AG09309 (cell line): ENCODE measurements around the gene COL24A1.

ENCODE experiments used
- DNase-seq: peaks from one replicate; pipeline ENCODE4 v3.0.0-alpha.2; 2010; ENCODE audit warnings: low read depth
- H3K4me3 ChIP-seq: 2 replicates; pipeline ENCODE4 v1.5.1; 2011; ENCODE audit warnings: mild to moderate bottlenecking, low read depth, low read length, moderate library complexity; ENCODE audit not compliant: control insufficient read depth
- TF ChIP-seq, protein P1 (sequence below): IDR thresholded peaks from 2 replicates; pipeline ENCODE4 v1.5.1; 2011; ENCODE audit warnings: mild to moderate bottlenecking, low read depth, low read length, inconsistent platforms; ENCODE audit not compliant: insufficient read depth, control insufficient read depth; ENCODE audit errors: missing control alignments

Gene COL24A1

DNA sequence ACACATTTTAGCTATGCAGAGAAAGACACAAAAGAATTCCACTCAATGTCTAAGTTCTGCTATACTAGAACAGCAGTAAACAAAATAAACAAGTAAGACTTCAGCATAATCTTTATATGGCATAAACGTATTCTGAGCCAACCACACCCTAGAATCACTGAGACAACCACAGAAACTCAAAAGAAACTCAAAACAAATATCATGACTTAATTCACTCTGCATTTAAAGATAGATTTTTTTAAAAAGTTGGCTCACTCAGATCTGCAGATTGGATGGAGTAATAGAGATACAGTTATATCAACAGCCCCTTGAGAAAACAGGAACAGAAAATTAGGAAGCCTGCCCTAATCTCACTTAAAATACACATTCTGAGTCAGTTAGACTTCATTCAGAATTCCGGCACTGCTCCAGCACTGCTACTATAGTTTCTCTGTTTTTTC, 95.0 kb downstream of the COL24A1 start:
- TF ChIP-seq, protein P1, sequence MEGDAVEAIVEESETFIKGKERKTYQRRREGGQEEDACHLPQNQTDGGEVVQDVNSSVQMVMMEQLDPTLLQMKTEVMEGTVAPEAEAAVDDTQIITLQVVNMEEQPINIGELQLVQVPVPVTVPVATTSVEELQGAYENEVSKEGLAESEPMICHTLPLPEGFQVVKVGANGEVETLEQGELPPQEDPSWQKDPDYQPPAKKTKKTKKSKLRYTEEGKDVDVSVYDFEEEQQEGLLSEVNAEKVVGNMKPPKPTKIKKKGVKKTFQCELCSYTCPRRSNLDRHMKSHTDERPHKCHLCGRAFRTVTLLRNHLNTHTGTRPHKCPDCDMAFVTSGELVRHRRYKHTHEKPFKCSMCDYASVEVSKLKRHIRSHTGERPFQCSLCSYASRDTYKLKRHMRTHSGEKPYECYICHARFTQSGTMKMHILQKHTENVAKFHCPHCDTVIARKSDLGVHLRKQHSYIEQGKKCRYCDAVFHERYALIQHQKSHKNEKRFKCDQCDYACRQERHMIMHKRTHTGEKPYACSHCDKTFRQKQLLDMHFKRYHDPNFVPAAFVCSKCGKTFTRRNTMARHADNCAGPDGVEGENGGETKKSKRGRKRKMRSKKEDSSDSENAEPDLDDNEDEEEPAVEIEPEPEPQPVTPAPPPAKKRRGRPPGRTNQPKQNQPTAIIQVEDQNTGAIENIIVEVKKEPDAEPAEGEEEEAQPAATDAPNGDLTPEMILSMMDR: no peak
- H3K4me3 ChIP-seq: no peak overlapping the region
- no peak for DNase-seq

GRCh38 chr1:86054396-86054795, 102.2 kb downstream of the COL24A1 start:
- TF ChIP-seq, protein P1: no peak
- H3K4me3 ChIP-seq: no peak overlapping the region
- DNase-seq: no peak

DNA sequence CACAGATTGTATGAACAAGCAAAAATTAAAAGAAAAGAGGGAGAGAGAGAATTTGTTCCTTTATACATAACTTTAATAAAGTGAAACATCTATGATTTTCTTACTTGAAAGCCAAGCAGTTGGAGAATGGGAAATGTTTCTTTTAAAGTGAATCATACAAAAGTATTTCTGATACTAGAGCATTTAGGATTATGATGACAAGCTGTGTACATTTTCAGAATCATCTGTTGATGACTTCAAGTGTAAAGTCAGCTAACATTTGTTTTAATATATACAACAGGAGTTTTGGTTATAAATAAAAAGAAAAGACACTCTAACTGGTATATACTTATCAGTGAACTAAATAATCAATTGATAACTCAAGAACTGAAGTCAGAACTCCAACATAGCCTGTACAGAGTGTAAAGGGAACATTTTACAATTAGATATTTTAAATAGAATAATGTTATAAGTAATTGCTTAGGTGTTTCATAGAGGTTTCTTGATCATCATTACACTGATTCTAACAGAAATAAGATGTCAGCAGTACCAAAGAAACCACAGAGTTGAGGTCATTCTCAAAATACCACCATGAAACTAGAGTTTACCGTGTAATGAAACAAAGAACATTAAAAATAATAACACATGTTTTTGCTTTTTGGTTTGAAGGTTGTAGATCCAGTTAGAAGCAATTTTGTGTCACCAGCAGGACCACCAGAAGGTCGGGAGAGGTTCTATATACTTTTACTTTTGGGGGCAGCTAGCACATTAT, 103.4 kb downstream of the COL24A1 start:
- no peak for DNase-seq
- no peak overlapping the region for H3K4me3 ChIP-seq
- TF ChIP-seq, protein P1: no peak

DNA sequence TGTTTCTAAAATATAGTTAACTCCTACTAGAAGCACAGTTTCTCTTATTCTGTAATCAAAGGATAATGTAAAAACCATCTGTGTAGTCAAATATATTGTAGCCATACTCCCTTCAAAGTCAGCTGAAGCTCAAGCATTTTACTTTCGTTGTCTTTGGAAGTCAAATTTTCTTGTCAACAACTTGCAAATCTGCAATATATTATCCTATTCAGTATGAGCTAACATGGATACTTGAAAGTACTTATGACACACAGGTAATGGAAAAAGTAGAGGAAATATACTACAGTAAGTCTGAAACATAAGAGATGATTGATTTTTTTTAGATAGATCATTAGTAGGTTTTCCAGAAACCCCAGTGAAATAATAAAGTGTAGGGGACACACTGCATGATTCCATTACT, 121.5 kb downstream of the COL24A1 start:
- no peak overlapping the region for H3K4me3 ChIP-seq
- no peak for DNase-seq
- TF ChIP-seq, protein P1: no peak

DNA sequence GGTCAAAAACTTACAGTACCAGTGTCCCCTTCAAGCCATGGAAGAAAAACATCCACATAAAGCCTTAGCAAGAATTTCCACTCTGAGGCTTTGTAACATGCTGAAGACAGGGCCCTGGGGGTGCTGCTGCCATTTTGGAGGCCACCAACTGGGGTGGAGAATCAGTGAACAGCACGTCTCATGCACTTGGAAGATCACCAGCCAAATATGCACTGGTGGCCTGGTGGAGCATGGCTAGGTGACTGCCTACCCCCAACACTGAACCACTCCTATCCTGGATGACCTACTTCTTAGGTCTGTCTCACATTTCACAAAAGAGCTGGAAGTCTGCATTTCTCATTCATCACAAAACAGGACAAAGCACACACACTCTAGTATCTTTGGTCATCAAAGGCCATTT, 126.4 kb downstream of the COL24A1 start:
- TF ChIP-seq, protein P1: no peak
- no peak for DNase-seq
- H3K4me3 ChIP-seq: no peak overlapping the region

DNA sequence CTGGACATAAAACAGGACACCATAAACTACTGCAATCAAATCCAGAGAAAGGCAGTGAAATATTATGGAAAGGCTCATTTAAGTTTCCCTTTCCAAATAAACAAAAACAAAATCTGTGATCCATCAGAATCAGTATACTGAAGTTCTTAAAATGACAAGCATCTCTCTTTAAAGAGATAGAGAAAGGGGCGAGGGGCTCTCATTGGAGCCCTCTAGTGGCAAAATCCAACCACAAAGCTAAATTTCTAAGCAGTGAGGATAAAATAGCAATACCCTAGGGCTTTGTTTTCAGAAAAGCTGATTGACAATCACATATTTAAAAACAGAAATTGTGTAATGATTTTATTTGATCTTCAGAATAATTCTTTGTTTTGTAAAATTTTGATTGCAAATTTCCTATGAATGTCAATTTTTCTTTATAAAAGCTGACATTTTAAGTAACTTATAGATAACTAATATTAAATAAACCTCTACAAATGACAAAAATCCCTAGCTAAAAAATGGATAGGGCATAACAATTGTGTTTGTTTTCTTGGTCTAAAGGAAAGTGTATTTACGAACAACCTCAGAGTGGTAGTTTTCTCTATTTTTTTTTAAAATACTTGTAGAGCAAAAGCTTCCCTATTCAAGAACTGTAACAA, 138.2 kb downstream of the COL24A1 start:
- DNase-seq: no peak
- TF ChIP-seq, protein P1: peak; percentile 75
- no peak overlapping the region for H3K4me3 ChIP-seq
